ENCODE data around the gene PDAP1. TPM values are rescaled to one million over a fixed set of nuclear protein-coding genes. Genes with fewer than 3 reads are reported as not detected.
"Not testable (repeated sequence)": the region's sequence is repeated elsewhere in the genome, so short reads cannot be mapped to it uniquely, and the experiment has no call there.

The PDAP1 gene
- total RNA-seq, 1 experiment from 2014 or later = 150 TPM

DNA sequence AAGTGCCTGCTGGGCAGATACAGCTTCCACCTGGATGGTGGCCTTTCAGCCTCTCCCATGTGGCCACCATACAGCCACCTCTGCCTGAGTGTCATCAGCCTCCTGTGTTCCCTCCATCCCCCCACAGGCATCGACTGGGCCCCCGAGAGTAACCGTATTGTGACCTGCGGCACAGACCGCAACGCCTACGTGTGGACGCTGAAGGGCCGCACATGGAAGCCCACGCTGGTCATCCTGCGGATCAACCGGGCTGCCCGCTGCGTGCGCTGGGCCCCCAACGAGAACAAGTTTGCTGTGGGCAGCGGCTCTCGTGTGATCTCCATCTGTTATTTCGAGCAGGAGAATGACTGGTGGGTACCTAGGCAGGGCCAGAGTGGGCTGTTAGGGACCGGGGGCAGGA, 20.5 kb downstream of the PDAP1 start:
- H3K36me3 Mint-ChIP-seq (ENCODE audit: insufficient read depth in 1 of 3, low read depth in 3 of 3) = peaks cover 14 to 52% (median 24%) of the 10 kb centered on the region in 3 experiments
- no peak overlapping the region for H3K4ac ChIP-seq (ENCODE audit: low read depth, low read length)
- no peak overlapping the region for H3K27ac Mint-ChIP-seq
- H3K23ac ChIP-seq (ENCODE audit: insufficient read length, low read depth, low read length) = no peak overlapping the region
- DNase-seq = no peak
- no peak overlapping the region for H3K9ac ChIP-seq (ENCODE audit: extremely low read depth, insufficient read length, low read length)
- no peak overlapping the region for H2BK12ac ChIP-seq (ENCODE audit: insufficient read length, low read depth, low read length)
- H4K5ac ChIP-seq (ENCODE audit: insufficient read length, low read depth, low read length) = no peak overlapping the region
- H3K27me3 Mint-ChIP-seq (ENCODE audit: low read depth) = no peaks in the 10 kb centered on the region; the same call in 1 of the 2 replicates
- no peaks in the 10 kb centered on the region for H3K79me2 ChIP-seq (ENCODE audit: insufficient read depth, low read length)
- H2BK15ac ChIP-seq (ENCODE audit: low read depth, low read length) = no peak overlapping the region
- H3K14ac ChIP-seq (ENCODE audit: insufficient read depth, low read length) = no peak overlapping the region
- no peak overlapping the region for H3K4me2 ChIP-seq (ENCODE audit: insufficient read depth, insufficient read length, low read length)
- no peak overlapping the region for H3T11ph ChIP-seq (ENCODE audit: low read length)
- TF ChIP-seq CTCF (conservative IDR thresholded peaks at IDR 0.05) = no peak
- H3K56ac ChIP-seq (ENCODE audit: insufficient read length, low read depth, low read length) = no peak overlapping the region
- no peak overlapping the region for H3K27ac ChIP-seq (ENCODE audit: insufficient read length, low read depth, low read length)
- no peak overlapping the region for H4K91ac ChIP-seq (ENCODE audit: insufficient read length, low read depth, low read length)
- H2BK20ac ChIP-seq (ENCODE audit: low read depth, low read length, poor library complexity, severe bottlenecking) = no peak overlapping the region
- no peaks in the 10 kb centered on the region for H3K27me3 ChIP-seq (ENCODE audit: insufficient read depth, low read length)
- no peak overlapping the region for H2AK5ac ChIP-seq (ENCODE audit: insufficient read length, low read length)
- no peak overlapping the region for H3K4me3 Mint-ChIP-seq
- no peaks in the 10 kb centered on the region; a peak in 1 of 5 replicates for H3K9me3 Mint-ChIP-seq
- H2AFZ ChIP-seq (ENCODE audit: low read length) = no peak overlapping the region
- H3K4me1 Mint-ChIP-seq = peaks cover 3 to 4% of the 10 kb centered on the region in 2 experiments; a peak in 2 of 4 replicates
- H3K4me1 ChIP-seq (ENCODE audit: insufficient read depth, low read length) = no peaks in the 10 kb centered on the region
- no peaks in the 10 kb centered on the region for H3K79me1 ChIP-seq (ENCODE audit: insufficient read depth, low read depth, low read length, poor library complexity, severe bottlenecking)
- peaks cover 9% of the 10 kb centered on the region for H3K23me2 ChIP-seq (ENCODE audit: insufficient read length, low read depth, low read length, poor library complexity, severe bottlenecking)
- H4K20me1 ChIP-seq (ENCODE audit: control insufficient read depth, insufficient read depth, insufficient read length) = no peaks in the 10 kb centered on the region
- no peak overlapping the region for H4K8ac ChIP-seq (replicated peaks; ENCODE audit: insufficient read length, low read depth, low read length)
- H2BK120ac ChIP-seq (ENCODE audit: low read depth, low read length, poor library complexity, severe bottlenecking) = no peak overlapping the region
- no peak overlapping the region for H3K18ac ChIP-seq (ENCODE audit: insufficient read length, low read depth, low read length)
- H3K9me3 ChIP-seq (ENCODE audit: control insufficient read depth, low read depth, low read length) = no peaks in the 10 kb centered on the region
- H2BK5ac ChIP-seq (ENCODE audit: insufficient read length, low read length) = no peak overlapping the region
- no CpG with 5 or more reads among the region's 20 CpGs for WGBS (ENCODE audit: extremely low coverage, insufficient read length, low lambda C conversion rate)

DNA sequence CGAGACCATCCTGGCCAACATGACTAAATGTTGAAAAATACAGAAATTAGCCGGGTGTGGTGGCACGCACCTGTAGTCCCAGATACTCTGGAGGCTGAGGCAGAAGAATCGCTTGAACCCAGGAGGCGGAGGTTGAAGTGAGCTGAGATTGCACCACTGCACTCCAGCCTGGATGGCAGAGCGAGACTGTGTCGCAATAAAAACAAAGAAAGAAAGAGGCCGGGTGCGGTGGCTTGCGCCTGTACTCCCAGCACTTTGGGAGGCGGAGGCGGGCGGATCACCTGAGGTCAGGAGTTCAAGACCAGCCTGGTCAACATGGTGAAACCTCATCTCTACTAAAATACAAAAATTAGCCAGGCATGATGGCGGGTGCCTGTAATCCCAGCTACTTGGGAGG, 21.2 kb downstream of the PDAP1 start:
- H3K9me3 ChIP-seq (ENCODE audit: control insufficient read depth, low read depth, low read length); H3K56ac ChIP-seq (ENCODE audit: insufficient read length, low read depth, low read length); H3K27ac Mint-ChIP-seq; H3K4me2 ChIP-seq (ENCODE audit: insufficient read depth, insufficient read length, low read length); H2BK120ac ChIP-seq (ENCODE audit: low read depth, low read length, poor library complexity, severe bottlenecking); H2AFZ ChIP-seq (ENCODE audit: low read length); H3K79me2 ChIP-seq (ENCODE audit: insufficient read depth, low read length); H3K4ac ChIP-seq (ENCODE audit: low read depth, low read length); H2BK20ac ChIP-seq (ENCODE audit: low read depth, low read length, poor library complexity, severe bottlenecking); H4K8ac ChIP-seq (replicated peaks; ENCODE audit: insufficient read length, low read depth, low read length); H3K79me1 ChIP-seq (ENCODE audit: insufficient read depth, low read depth, low read length, poor library complexity, severe bottlenecking); H2BK12ac ChIP-seq (ENCODE audit: insufficient read length, low read depth, low read length); H3K23ac ChIP-seq (ENCODE audit: insufficient read length, low read depth, low read length); H3K18ac ChIP-seq (ENCODE audit: insufficient read length, low read depth, low read length); H2BK15ac ChIP-seq (ENCODE audit: low read depth, low read length); H3K23me2 ChIP-seq (ENCODE audit: insufficient read length, low read depth, low read length, poor library complexity, severe bottlenecking); H3K4me3 Mint-ChIP-seq; H4K5ac ChIP-seq (ENCODE audit: insufficient read length, low read depth, low read length); H3K27me3 Mint-ChIP-seq (ENCODE audit: low read depth); DNase-seq; H3K27me3 ChIP-seq (ENCODE audit: insufficient read depth, low read length); H3K27ac ChIP-seq (ENCODE audit: insufficient read length, low read depth, low read length); H2AK5ac ChIP-seq (ENCODE audit: insufficient read length, low read length); H3T11ph ChIP-seq (ENCODE audit: low read length); H4K91ac ChIP-seq (ENCODE audit: insufficient read length, low read depth, low read length); H3K4me1 Mint-ChIP-seq; H3K4me1 ChIP-seq (ENCODE audit: insufficient read depth, low read length); H2BK5ac ChIP-seq (ENCODE audit: insufficient read length, low read length); H3K9me3 Mint-ChIP-seq; H3K14ac ChIP-seq (ENCODE audit: insufficient read depth, low read length); H3K9ac ChIP-seq (ENCODE audit: extremely low read depth, insufficient read length, low read length); H4K20me1 ChIP-seq (ENCODE audit: control insufficient read depth, insufficient read depth, insufficient read length): not testable (repeated sequence)
- no CpG with 5 or more reads among the region's 14 CpGs for WGBS (ENCODE audit: extremely low coverage, insufficient read length, low lambda C conversion rate)
- peaks cover 14 to 52% (median 24%) of the 10 kb centered on the region in 3 experiments for H3K36me3 Mint-ChIP-seq (ENCODE audit: insufficient read depth in 1 of 3, low read depth in 3 of 3)

All from H9 (cell line).